CD14-positive monocyte (primary cell): ENCODE data around the gene NEK7. TPM values are rescaled to one million over a fixed set of nuclear protein-coding genes. Genes with fewer than 3 reads are reported as not detected.

Source experiments
- DNase-seq, 3 donors: peaks; one replicate each; pipeline ENCODE4 v3.0.0-alpha.2; 2011 to 2022
- H2AFZ ChIP-seq: 2 replicates; pipeline ENCODE4 v1.6.0; 2012; ENCODE audit warnings: mild to moderate bottlenecking, low read depth, low read length, inconsistent platforms; ENCODE audit not compliant: insufficient read depth, poor library complexity, severe bottlenecking
- H3K27ac ChIP-seq, 2 donors: 1 replicate in 1 of 2; 2 replicates in 1 of 2; pipeline ENCODE4 v1.5.1; 2012 to 2013; ENCODE audit warnings: low read length in 2 of 2, control low read depth in 1 of 2, inconsistent platforms in 1 of 2, low read depth in 1 of 2, mild to moderate bottlenecking in 1 of 2
- H3K27me3 ChIP-seq, 2 donors: one replicate each; pipeline versions ENCODE4 v1.6.0 to v1.6.1; 2011 to 2013; ENCODE audit warnings: low read length in 2 of 2; ENCODE audit not compliant: control insufficient read depth in 2 of 2, insufficient read depth in 2 of 2
- H3K36me3 ChIP-seq, 2 donors: replicated peaks in 1 of 2; 1 replicate in 1 of 2; 2 replicates in 1 of 2; pipeline versions ENCODE4 v1.5.1 to v1.6.1; 2012 to 2013; ENCODE audit warnings: low read length in 2 of 2, control low read depth in 1 of 2, inconsistent platforms in 1 of 2, mild to moderate bottlenecking in 1 of 2; ENCODE audit not compliant: insufficient read depth in 2 of 2, control insufficient read depth in 1 of 2
- H3K4me1 ChIP-seq, 2 donors: 1 replicate in 1 of 2; 2 replicates in 1 of 2; pipeline versions ENCODE4 v1.5.1 to v1.6.1; 2012 to 2013; ENCODE audit warnings: low read length in 2 of 2, control low read depth in 1 of 2, inconsistent platforms in 1 of 2, mild to moderate bottlenecking in 1 of 2, moderate library complexity in 1 of 2; ENCODE audit not compliant: insufficient read depth in 2 of 2, control insufficient read depth in 1 of 2
- H3K4me2 ChIP-seq: replicated peaks from 2 replicates; pipeline ENCODE3; 2012; ENCODE audit warnings: low read length, moderate library complexity, mild to moderate bottlenecking; ENCODE audit not compliant: poor library complexity, severe bottlenecking; ENCODE audit errors: extremely low read depth
- H3K4me3 ChIP-seq, 3 experiments: fragments of 200-600 bp in 1 of 3; sonication (generic) in 1 of 3; replicated peaks in 1 of 3; 1 replicate in 2 of 3; 2 replicates in 1 of 3; pipeline ENCODE4 v1.5.1; 2011 to 2013; ENCODE audit warnings: low read length in 3 of 3, mild to moderate bottlenecking in 3 of 3, control low read depth in 2 of 3, low read depth in 2 of 3, inconsistent platforms in 1 of 3, moderate library complexity in 1 of 3
- H3K79me2 ChIP-seq: 2 replicates; pipeline ENCODE4 v1.6.0; 2012; ENCODE audit warnings: mild to moderate bottlenecking, control low read depth, inconsistent platforms, low read length, moderate library complexity; ENCODE audit not compliant: insufficient read depth
- H3K9ac ChIP-seq: 2 replicates; pipeline ENCODE4 v1.6.0; 2017; ENCODE audit warnings: low read length, mild to moderate bottlenecking; ENCODE audit not compliant: insufficient read depth, poor library complexity, severe bottlenecking
- H3K9me3 ChIP-seq, 2 donors: replicated peaks in 1 of 2; 1 replicate in 1 of 2; 2 replicates in 1 of 2; pipeline versions ENCODE4 v1.5.1 to v1.6.1; 2012 to 2013; ENCODE audit warnings: low read length in 2 of 2, control low read depth in 1 of 2; ENCODE audit not compliant: control insufficient read depth in 1 of 2, insufficient read depth in 1 of 2
- H4K20me1 ChIP-seq: 2 replicates; pipeline ENCODE4 v1.6.0; 2012; ENCODE audit warnings: mild to moderate bottlenecking, low read length, control low read depth, moderate library complexity; ENCODE audit not compliant: insufficient read depth
- H3K27ac Mint-ChIP-seq, 7 donors: one replicate each; pipeline ENCODE4 v1.8.0; 2020; ENCODE audit warnings: mild to moderate bottlenecking in 7 of 7, mixed read lengths in 7 of 7, moderate library complexity in 6 of 7, inconsistent platforms in 2 of 7
- H3K27me3 Mint-ChIP-seq, 3 donors: one replicate each; pipeline ENCODE4 v1.8.0; 2021 to 2022; ENCODE audit warnings: low read depth in 3 of 3, mild to moderate bottlenecking in 3 of 3, mixed read lengths in 3 of 3, moderate library complexity in 3 of 3, inconsistent platforms in 1 of 3
- H3K36me3 Mint-ChIP-seq, 2 donors: one replicate each; pipeline ENCODE4 v1.8.0; 2020; ENCODE audit warnings: mixed read lengths in 2 of 2, inconsistent platforms in 1 of 2, mild to moderate bottlenecking in 1 of 2
- H3K4me1 Mint-ChIP-seq: one replicate; pipeline ENCODE4 v1.8.0; 2020; ENCODE audit warnings: mild to moderate bottlenecking, mixed read lengths
- H3K4me3 Mint-ChIP-seq, 2 donors: one replicate each; pipeline ENCODE4 v1.8.0; 2020; ENCODE audit warnings: mild to moderate bottlenecking in 2 of 2, mixed read lengths in 2 of 2, moderate library complexity in 1 of 2
- H3K9me3 Mint-ChIP-seq, 7 donors: one replicate each; pipeline ENCODE4 v1.8.0; 2020 to 2022; ENCODE audit warnings: mixed read lengths in 7 of 7, mild to moderate bottlenecking in 6 of 7, moderate library complexity in 6 of 7, inconsistent platforms in 2 of 7
- CTCF ChIP-seq: fragments of 200-600 bp; IDR thresholded peaks from one replicate; pipeline ENCODE4 v1.8.0; 2022; ENCODE audit warnings: antibody characterized with exemption, mild to moderate bottlenecking
- WGBS: methylation state at CpG from one replicate; pipeline ENCODE4 v1.1.5; 2013; ENCODE audit warnings: missing lambda C conversion rate; ENCODE audit not compliant: insufficient coverage; 5-methylcytosine and 5-hydroxymethylcytosine counted together
- intact Hi-C, 2 donors: fragments of 100-400 bp; cut with micrococcal nuclease; formaldehyde crosslinking; loops; one replicate each; pipeline versions ENCODE4 v1.15.0 to v1.15.1; 2023
- polyA plus RNA-seq, 3 donors: library from polyadenylated mRNA; depleted of rRNA in 1 of 3; unstranded in 2 of 3; stranded (reverse) in 1 of 3; fragments of 300-500 nt in 2 of 3; fragments of >200 nt in 1 of 3; fragmentation: Illumina TruSeq in 2 of 3; gene quantifications; 1 replicate in 2 of 3; 2 replicates in 1 of 3; pipeline ENCODE4 v1.2.3, GENCODE V29; 2012 to 2021

NEK7 gene
- polyA plus RNA-seq, 3 donors = 16.0 to 50.1 (median 46.5) TPM

- H3K27me3 Mint-ChIP-seq = no peaks in the 10 kb centered on the region
- no peaks in the 10 kb centered on the region for H3K4me1 Mint-ChIP-seq
- no CpG with 5 or more reads among the region's 1 CpG for WGBS
Measured at GRCh38 chr1:198275597-198275996, 118.8 kb downstream of the NEK7 start.

GRCh38 chr1:198276241-198276640 is 119.4 kb downstream of the NEK7 start:
- WGBS = no CpG with 5 or more reads among the region's 1 CpG
- no peak overlapping the region for H3K27ac Mint-ChIP-seq

More at GRCh38 chr1:198275597-198275996, 118.8 kb downstream of the NEK7 start:
- H3K79me2 ChIP-seq = no peaks in the 10 kb centered on the region
- Mint-ChIP-seq H3K9me3 (no peaks in the 10 kb centered on the region), H3K4me3 (no peak overlapping the region), H3K36me3 (peaks cover 7 to 11% of the 10 kb centered on the region in 2 donors), H3K27ac (no peak overlapping the region)
- no peak overlapping the region for H3K4me3 ChIP-seq
- no peaks in the 10 kb centered on the region for H3K4me1 ChIP-seq
- no peak for DNase-seq
- no peak overlapping the region for H3K27ac ChIP-seq
- no peaks in the 10 kb centered on the region for H3K27me3 ChIP-seq
- H3K9me3 ChIP-seq = no peaks in the 10 kb centered on the region
- no peak for TF ChIP-seq CTCF
- H2AFZ ChIP-seq = no peak overlapping the region
- peaks cover 26% of the 10 kb centered on the region for H4K20me1 ChIP-seq
- H3K36me3 ChIP-seq = peaks cover 0 to 15% of the 10 kb centered on the region in 2 donors
- intact Hi-C loops = no loop called here
- H3K4me2 ChIP-seq = no peak overlapping the region
- no peak overlapping the region for H3K9ac ChIP-seq

More at GRCh38 chr1:198276241-198276640, 119.4 kb downstream of the NEK7 start:
- Histone ChIP-seq H3K27ac (no peak overlapping the region), H3K36me3 (peaks cover 0 to 15% of the 10 kb centered on the region in 2 donors), H4K20me1 (peaks cover 26% of the 10 kb centered on the region), H2AFZ (no peak overlapping the region), H3K79me2 (no peaks in the 10 kb centered on the region), H3K27me3 (no peaks in the 10 kb centered on the region), H3K9ac (no peak overlapping the region), H3K4me1 (no peaks in the 10 kb centered on the region), H3K9me3 (no peaks in the 10 kb centered on the region), H3K4me3 (no peak overlapping the region), H3K4me2 (no peak overlapping the region)
- no peaks in the 10 kb centered on the region for H3K4me1 Mint-ChIP-seq
- no peaks in the 10 kb centered on the region for H3K9me3 Mint-ChIP-seq
- intact Hi-C loops = no loop called here
- TF ChIP-seq CTCF = no peak
- H3K36me3 Mint-ChIP-seq = peaks cover 7% of the 10 kb centered on the region in 2 donors
- no peaks in the 10 kb centered on the region for H3K27me3 Mint-ChIP-seq
- DNase-seq = no peak
- no peak overlapping the region for H3K4me3 Mint-ChIP-seq
